NCI-H1436 (cell line): Measurements from ENCODE around the gene ZCCHC7.
"Not testable (repeated sequence)": the region's sequence is repeated elsewhere in the genome, so short reads cannot be mapped to it uniquely, and the experiment has no call there.

Experiments
- DNase-seq: peaks from one replicate; lab custom pipeline; 2025; lab: John Stamatoyannopoulos, UW

The ZCCHC7 gene

GRCh38 chr9:37121881-37122280, 1.5 kb downstream of the ZCCHC7 start:
- DNase-seq, result no peak

GRCh38 chr9:37126214-37126788, 5.9 kb downstream of the ZCCHC7 start:
- DNase-seq, result no peak

GRCh38 chr9:37127018-37127417, 6.6 kb downstream of the ZCCHC7 start:
- DNase-seq, result no peak

- DNase-seq, result no peak
Observed at GRCh38 chr9:37128051-37128450, 7.7 kb downstream of the ZCCHC7 start.

- DNase-seq, result no peak
Observed at GRCh38 chr9:37134166-37134565, 13.8 kb downstream of the ZCCHC7 start.

- DNase-seq, result no peak
Observed at GRCh38 chr9:37141015-37141414, 20.6 kb downstream of the ZCCHC7 start.

- DNase-seq, result no peak
Observed at GRCh38 chr9:37144762-37145161, 24.4 kb downstream of the ZCCHC7 start.

- no peak for DNase-seq
Observed at GRCh38 chr9:37146410-37146809, 26.0 kb downstream of the ZCCHC7 start.

- DNase-seq, result no peak
Observed at GRCh38 chr9:37148181-37148580, 27.8 kb downstream of the ZCCHC7 start.

GRCh38 chr9:37149666-37150308, 29.4 kb downstream of the ZCCHC7 start:
- no peak for DNase-seq

- no peak for DNase-seq
Observed at GRCh38 chr9:37150415-37150814, 30.0 kb downstream of the ZCCHC7 start.

GRCh38 chr9:37151812-37152211, 31.4 kb downstream of the ZCCHC7 start:
- DNase-seq, result no peak

- DNase-seq, result no peak
Observed at GRCh38 chr9:37152365-37152764, 32.0 kb downstream of the ZCCHC7 start.

GRCh38 chr9:37155601-37156000, 35.2 kb downstream of the ZCCHC7 start:
- no peak for DNase-seq

- DNase-seq, result no peak
Observed at GRCh38 chr9:37156205-37156604, 35.8 kb downstream of the ZCCHC7 start.

- DNase-seq, result no peak
Observed at GRCh38 chr9:37156781-37157356, 36.5 kb downstream of the ZCCHC7 start.

GRCh38 chr9:37157726-37158377, 37.5 kb downstream of the ZCCHC7 start:
- DNase-seq, result no peak

GRCh38 chr9:37163299-37163698, 42.9 kb downstream of the ZCCHC7 start:
- DNase-seq, result no peak

GRCh38 chr9:37164335-37164734, 44.0 kb downstream of the ZCCHC7 start:
- not testable (repeated sequence) for DNase-seq

GRCh38 chr9:37165644-37166043, 45.3 kb downstream of the ZCCHC7 start:
- DNase-seq, result no peak

- no peak for DNase-seq
Observed at GRCh38 chr9:37167456-37168047, 47.2 kb downstream of the ZCCHC7 start.

GRCh38 chr9:37172557-37172956, 52.2 kb downstream of the ZCCHC7 start:
- DNase-seq, result no peak

- DNase-seq, result no peak
Observed at GRCh38 chr9:37174247-37174646, 53.9 kb downstream of the ZCCHC7 start.
